Fibroblast of skin of right quadriceps (primary cell): ENCODE measurements around the gene SCYL3.
A peak's percentile ranks its signal among the peaks of the same experiment; 100 is the strongest.

Source experiments
- DNase-seq: peaks from one replicate; pipeline ENCODE4 v3.0.0-alpha.2; 2013

The SCYL3 gene

GRCh38 chr1:169809370-169810095 is 84.2 kb downstream of the SCYL3 start:
- DNase-seq: peak; percentile 32

GRCh38 chr1:169804941-169805340 is 88.8 kb downstream of the SCYL3 start:
- no peak for DNase-seq

- DNase-seq: no peak
Measured at GRCh38 chr1:169802888-169803287, 90.8 kb downstream of the SCYL3 start.
